GM21723 (cell line): ENCODE measurements around the gene TCP11L2.
"Not testable (repeated sequence)": the region's sequence is repeated elsewhere in the genome, so short reads cannot be mapped to it uniquely, and the experiment has no call there.

Experiments used
- ATAC-seq: cut with Tn5 transposase; IDR thresholded peaks from one replicate; pipeline ENCODE4 v1.9.1; 2021; ENCODE audit warnings: mild to moderate bottlenecking, moderate library complexity; ENCODE audit not compliant: unreplicated experiment

The TCP11L2 gene

GRCh38 chr12:106304797-106305196 is 2.3 kb downstream of the TCP11L2 start:
- no peak for ATAC-seq

GRCh38 chr12:106305376-106305775 is 2.8 kb downstream of the TCP11L2 start:
- ATAC-seq = no peak

DNA sequence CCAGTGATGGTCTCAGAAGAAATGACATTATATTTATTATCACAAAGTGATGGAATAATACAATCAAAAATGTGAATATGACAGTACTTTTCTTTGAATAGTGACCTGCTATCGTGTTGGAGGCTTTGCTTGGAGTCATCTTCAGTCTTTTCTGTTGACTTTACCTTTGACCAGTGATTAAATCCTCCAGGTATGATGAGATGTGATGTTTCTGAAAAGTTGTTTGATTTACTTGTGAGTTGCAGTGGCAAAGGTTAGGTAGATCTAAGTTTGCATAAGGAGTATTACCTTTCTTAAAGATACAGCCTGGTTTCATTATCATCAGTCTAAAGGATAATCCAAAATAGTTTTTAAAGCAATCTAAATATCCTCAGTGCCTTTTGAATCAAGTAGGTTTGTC is 4.6 kb downstream of the TCP11L2 start:
- ATAC-seq = no peak

GRCh38 chr12:106308121-106308520 is 5.6 kb downstream of the TCP11L2 start:
- ATAC-seq = no peak

GRCh38 chr12:106308611-106309010 is 6.1 kb downstream of the TCP11L2 start:
- no peak for ATAC-seq

DNA sequence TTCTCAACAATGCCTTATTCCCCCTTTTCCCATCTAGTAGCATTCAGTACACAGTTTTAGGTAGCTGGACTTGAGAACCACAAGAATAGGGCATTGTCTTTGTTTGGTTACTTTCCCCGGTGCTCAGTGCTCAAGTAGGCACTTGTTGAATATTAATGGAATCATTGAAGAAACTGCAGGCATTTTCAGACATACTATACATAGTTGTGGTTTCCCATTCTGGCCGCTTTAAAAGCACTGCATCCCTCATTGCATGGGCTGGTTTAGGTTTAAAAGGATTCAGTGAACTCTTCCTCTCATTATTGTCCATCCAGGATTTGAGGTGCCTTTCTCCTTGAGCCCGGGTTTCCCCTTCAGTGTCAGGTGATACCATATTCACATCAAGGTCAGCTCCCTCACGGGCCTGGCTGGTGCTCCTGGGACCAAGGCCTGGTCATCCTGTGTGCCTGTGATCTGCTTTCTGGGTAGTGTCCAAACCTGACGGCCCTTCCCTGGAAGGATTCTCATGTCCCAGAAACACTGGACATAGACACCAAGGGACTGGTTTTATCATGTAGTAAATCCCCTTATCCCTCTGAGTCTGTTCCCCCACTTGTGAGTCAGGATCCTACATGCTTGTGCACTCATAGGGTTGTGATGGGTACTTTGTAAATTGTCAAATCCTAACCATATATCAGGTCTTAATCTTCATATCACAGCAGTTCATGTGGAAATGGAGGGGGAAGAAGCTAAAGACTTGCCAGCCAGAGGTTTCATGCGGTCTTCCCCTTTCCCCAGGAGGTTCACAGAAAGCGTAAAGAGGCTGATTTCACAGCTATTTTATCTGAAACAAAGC is 7.4 kb downstream of the TCP11L2 start:
- ATAC-seq = no peak

- ATAC-seq = no peak
Measured at GRCh38 chr12:106310687-106311086, 8.2 kb downstream of the TCP11L2 start.

DNA sequence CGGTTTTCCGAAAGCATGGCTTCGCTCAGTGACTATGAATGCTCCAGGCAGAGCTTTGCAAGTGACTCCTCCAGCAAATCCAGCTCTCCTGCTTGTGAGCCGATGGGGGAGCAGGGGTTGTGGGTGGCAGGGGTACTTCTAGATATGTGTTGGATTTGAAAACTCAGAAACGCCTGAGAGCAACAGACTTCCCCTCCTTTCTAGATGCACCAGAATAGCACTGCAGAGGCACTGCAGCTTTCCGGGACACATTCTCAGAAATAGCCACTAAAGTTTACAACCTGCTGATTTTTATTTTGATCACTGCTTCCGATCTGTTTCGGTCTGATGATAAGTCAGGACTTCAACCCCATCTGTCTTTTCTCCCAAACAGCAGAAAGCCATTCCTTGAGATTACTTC is 8.6 kb downstream of the TCP11L2 start:
- ATAC-seq = no peak

GRCh38 chr12:106313413-106313812 is 10.9 kb downstream of the TCP11L2 start:
- ATAC-seq = not testable (repeated sequence)

- no peak for ATAC-seq
Measured at GRCh38 chr12:106315523-106315922, 13.0 kb downstream of the TCP11L2 start.

- ATAC-seq = no peak
Measured at GRCh38 chr12:106317406-106318082, 15.0 kb downstream of the TCP11L2 start.

DNA sequence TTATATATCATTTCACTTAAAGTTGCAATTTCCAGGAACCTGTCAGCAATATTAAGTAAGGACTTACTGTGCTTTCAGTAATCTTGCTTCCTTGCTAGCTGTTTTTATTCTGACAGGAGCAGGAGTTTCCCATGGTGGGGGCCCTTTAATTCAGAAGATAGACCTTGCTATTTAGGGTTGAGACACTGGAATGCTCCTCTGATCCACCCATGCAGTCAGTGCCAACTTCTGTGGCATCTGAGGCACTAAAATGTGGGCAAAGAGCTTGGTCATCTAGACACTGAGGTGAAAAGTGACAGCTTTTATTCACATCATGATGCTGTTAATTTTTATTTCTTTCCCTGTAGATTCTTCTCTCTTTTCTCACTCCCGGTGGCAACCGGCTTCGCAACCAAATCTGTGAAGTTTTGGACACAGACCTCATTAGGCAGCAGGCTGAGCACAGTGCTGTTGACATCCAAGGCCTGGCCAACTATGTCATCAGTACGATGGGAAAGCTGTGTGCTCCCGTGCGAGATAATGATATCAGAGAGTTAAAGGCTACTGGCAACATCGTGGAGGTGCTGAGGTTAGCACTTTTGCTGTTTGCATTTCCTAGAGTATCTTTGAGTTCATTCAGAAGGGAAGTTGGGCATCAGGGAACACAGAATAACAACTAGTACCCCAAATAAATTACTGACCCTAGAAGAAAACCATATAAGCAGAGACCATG is 18.8 kb downstream of the TCP11L2 start:
- no peak for ATAC-seq

DNA sequence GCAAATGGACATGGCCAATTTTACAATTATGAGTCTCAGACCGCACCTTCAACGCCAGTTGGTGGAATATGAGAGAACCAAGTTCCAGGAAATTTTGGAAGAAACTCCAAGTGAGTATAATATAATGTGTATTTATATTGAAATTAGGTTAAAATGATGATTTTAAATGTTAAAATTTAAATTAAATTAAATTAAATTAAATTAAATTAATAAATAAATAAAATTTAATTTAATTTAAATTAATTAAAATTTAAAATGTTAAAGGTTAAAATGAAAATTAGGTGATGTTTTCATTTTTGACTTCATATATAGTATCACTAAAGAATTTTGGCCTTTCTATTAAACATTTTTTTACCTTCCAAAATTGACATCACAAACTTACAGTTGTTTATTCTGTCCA is 21.0 kb downstream of the TCP11L2 start:
- ATAC-seq = no peak

DNA sequence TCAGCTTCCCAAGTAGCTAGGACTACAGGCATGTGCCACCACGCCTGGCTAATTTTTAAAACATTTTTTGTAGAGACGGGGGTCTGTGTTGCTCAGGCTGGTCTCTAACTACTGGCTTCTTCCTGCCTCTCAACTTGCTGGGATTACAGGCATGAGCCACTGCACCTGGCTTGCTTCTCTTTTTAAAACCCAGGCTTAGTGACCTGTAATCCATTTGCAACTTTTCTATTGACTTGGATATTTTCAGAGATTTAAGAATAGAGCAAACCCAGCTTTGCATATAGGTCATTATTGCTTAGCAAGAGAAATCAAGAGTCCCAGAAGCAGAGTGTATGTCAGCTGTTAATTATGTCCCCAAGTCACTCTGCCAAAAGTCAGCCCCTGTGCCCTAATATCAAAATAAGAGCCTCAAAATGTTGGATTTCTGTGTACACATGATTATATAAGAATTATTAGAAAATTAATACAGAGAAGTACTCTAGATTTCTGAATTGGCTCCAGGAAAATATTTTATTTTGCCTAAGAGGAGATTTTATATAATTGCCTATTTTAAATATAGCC is 24.9 kb downstream of the TCP11L2 start:
- no peak for ATAC-seq

DNA sequence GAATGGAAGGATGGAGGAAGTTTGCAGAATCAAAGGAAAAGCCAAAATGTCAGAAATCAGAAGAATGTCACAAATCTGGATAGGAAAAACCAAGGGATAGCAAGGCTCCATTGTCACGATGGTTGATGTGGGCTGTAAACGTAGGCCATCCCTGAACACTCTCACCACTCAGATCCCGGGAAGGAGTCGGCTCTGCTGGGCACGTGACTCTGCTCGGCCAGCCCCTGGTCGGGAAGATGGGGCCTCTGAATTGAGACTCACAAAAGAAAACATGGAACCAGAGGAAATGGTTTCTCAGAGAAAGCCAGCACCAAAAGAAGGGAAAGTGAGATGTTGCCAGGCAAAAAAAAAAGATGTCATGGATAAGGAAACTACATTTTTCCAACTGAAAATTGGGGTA is 26.2 kb downstream of the TCP11L2 start:
- no peak for ATAC-seq

DNA sequence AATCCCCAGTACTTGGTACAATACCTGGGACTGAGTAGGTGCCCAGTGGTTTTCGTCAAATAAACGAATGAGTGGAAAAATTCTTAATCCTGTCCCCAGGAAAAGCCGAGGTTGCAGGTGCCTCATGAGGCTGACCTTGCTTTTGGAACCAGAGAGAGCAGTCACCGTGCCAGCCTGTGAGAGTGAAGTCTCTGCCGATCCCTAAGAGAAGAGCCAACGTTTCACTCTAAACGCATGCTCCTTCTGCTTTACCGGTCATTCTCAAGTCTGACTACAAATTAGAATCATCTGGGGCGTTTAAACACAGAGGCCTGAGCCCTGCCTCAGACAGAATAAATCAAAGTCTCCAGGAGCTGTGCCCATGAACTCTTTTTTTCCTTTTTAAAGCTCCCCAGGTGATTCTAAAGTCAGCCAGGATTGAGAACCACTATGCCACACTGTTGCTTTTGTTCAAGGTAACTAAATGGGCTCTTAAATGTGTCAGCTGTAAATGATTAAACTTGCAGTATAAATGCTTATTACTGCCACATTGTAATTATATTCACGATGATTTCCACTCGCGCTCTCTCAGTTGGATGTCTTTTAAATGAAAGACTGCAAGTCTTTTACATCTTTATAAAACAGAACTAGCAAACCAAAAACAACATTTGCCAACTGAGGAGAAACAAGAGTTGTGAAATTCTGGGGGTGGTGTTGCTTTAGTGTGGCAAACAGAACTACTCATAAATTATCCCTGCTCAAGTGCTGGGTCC is 26.9 kb downstream of the TCP11L2 start:
- no peak for ATAC-seq

- ATAC-seq = no peak
Measured at GRCh38 chr12:106331599-106331998, 29.1 kb downstream of the TCP11L2 start.

- no peak for ATAC-seq
Measured at GRCh38 chr12:106332536-106332935, 30.0 kb downstream of the TCP11L2 start.

GRCh38 chr12:106333010-106333409 is 30.5 kb downstream of the TCP11L2 start:
- no peak for ATAC-seq

DNA sequence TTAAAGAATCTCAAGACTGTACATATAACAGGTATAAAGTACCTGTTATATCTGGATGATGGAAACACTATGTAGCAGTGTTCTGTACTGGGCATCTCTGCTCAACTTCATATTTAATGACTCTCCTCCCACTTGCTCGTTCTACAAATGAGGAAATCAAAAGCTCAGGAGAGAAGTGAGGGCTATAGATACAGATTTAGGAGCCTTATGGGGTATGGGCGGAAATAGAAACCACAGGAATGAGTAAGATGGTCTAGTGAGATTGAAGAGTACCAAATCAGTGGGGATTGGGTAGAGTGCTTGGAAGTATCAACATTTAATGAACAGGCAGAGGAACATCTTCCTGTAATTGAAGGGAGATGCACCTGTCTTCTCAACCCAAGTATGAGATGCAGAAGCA is 31.2 kb downstream of the TCP11L2 start:
- no peak for ATAC-seq
